KMS-11 (cell line): ENCODE data around the gene PTH1R.

Experiments
- H2AFZ ChIP-seq: fragments of 200-600 bp; sonication (generic); 2 replicates; pipeline ENCODE4 v1.6.1; 2016; ENCODE audit warnings: antibody characterized with exemption, mixed run types, low read depth
- H3K27ac ChIP-seq: fragments of 200-600 bp; sonication (generic); 2 replicates; pipeline ENCODE4 v1.6.1; 2016; ENCODE audit warnings: mild to moderate bottlenecking, mixed run types
- H3K27me3 ChIP-seq: fragments of 200-600 bp; sonication (generic); 2 replicates; pipeline ENCODE4 v1.6.1; 2017; ENCODE audit warnings: mild to moderate bottlenecking, low read depth, mixed run types, moderate library complexity; ENCODE audit not compliant: insufficient read depth
- H3K36me3 ChIP-seq: fragments of 200-600 bp; sonication (generic); 2 replicates; pipeline ENCODE4 v1.6.1; 2017; ENCODE audit warnings: mild to moderate bottlenecking, mixed run types; ENCODE audit not compliant: insufficient read depth
- H3K4me1 ChIP-seq: fragments of 200-600 bp; sonication (generic); 2 replicates; pipeline ENCODE4 v1.6.1; 2016; ENCODE audit warnings: mild to moderate bottlenecking, low read depth, mixed run types; ENCODE audit not compliant: poor library complexity, severe bottlenecking
- H3K4me2 ChIP-seq: fragments of 200-600 bp; sonication (generic); 2 replicates; pipeline ENCODE4 v1.7.0; 2016; ENCODE audit warnings: mild to moderate bottlenecking, mixed run types
- H3K4me3 ChIP-seq: fragments of 200-600 bp; sonication (generic); IDR thresholded peaks from 2 replicates; pipeline ENCODE4 v1.6.1; 2017; ENCODE audit warnings: low read depth, low read length, mixed read lengths; ENCODE audit not compliant: insufficient read depth
- H3K79me2 ChIP-seq: fragments of 200-600 bp; sonication (generic); 2 replicates; pipeline ENCODE4 v1.6.1; 2016; ENCODE audit warnings: low read depth, mixed run types; ENCODE audit not compliant: insufficient read depth
- H3K9ac ChIP-seq: fragments of 200-600 bp; sonication (generic); 2 replicates; pipeline ENCODE4 v1.6.1; 2016; ENCODE audit warnings: mild to moderate bottlenecking, mixed run types
- H4K20me1 ChIP-seq: fragments of 200-600 bp; sonication (generic); 2 replicates; pipeline ENCODE4 v1.6.1; 2016; ENCODE audit warnings: mild to moderate bottlenecking, mixed run types; ENCODE audit not compliant: insufficient read depth
- CTCF ChIP-seq: fragments of 200-600 bp; sonication (generic); conservative IDR thresholded peaks from 2 replicates; pipeline ENCODE4 v1.6.1; 2017; ENCODE audit warnings: low read depth, mild to moderate bottlenecking, antibody characterized with exemption, low read length, moderate library complexity, mixed read lengths

The PTH1R gene

GRCh38 chr3:46877406-46878125 is at the start of gene PTH1R:
PTH1R (plus strand) TSS chr3:46877721; CDS start chr3:46883560, 5,839 bp downstream.
- H3K4me3 ChIP-seq, result no peak within 1 kb of the TSS
- TF ChIP-seq CTCF, result no peak
- H3K36me3 ChIP-seq, result no peaks in the 10 kb centered on the region
- H3K4me1 ChIP-seq, result no peaks in the 10 kb centered on the region
- H3K4me2 ChIP-seq, result no peak within 1 kb of the TSS
- H2AFZ ChIP-seq, result no peak within 1 kb of the TSS
- no peaks in the 10 kb centered on the region for H4K20me1 ChIP-seq
- H3K79me2 ChIP-seq, result no peaks in the 10 kb centered on the region
- no peak within 1 kb of the TSS for H3K27ac ChIP-seq
- H3K9ac ChIP-seq, result no peak within 1 kb of the TSS
- H3K27me3 ChIP-seq, result no peaks in the 10 kb centered on the region

- H3K27ac ChIP-seq, result no peak overlapping the region
- no peaks in the 10 kb centered on the region for H4K20me1 ChIP-seq
- H3K36me3 ChIP-seq, result no peaks in the 10 kb centered on the region
- no peaks in the 10 kb centered on the region for H3K27me3 ChIP-seq
- no peak overlapping the region for H3K4me3 ChIP-seq
- no peak overlapping the region for H3K9ac ChIP-seq
- TF ChIP-seq CTCF, result no peak
- no peaks in the 10 kb centered on the region for H3K79me2 ChIP-seq
- H3K4me1 ChIP-seq, result no peaks in the 10 kb centered on the region
- H3K4me2 ChIP-seq, result no peak overlapping the region
- no peak overlapping the region for H2AFZ ChIP-seq
Measured at GRCh38 chr3:46829699-46830208, 47.8 kb upstream of the PTH1R start.

GRCh38 chr3:46830801-46831200 is 46.7 kb upstream of the PTH1R start:
- Histone ChIP-seq H3K4me3 (no peak overlapping the region), H4K20me1 (no peaks in the 10 kb centered on the region), H3K9ac (no peak overlapping the region), H3K79me2 (no peaks in the 10 kb centered on the region), H2AFZ (no peak overlapping the region), H3K36me3 (no peaks in the 10 kb centered on the region), H3K4me1 (no peaks in the 10 kb centered on the region), H3K4me2 (no peak overlapping the region), H3K27me3 (no peaks in the 10 kb centered on the region), H3K27ac (no peak overlapping the region)
- TF ChIP-seq CTCF, result no peak

GRCh38 chr3:46831316-46831715 is 46.2 kb upstream of the PTH1R start:
- H3K36me3 ChIP-seq, result no peaks in the 10 kb centered on the region
- TF ChIP-seq CTCF, result no peak
- H3K4me1 ChIP-seq, result no peaks in the 10 kb centered on the region

More at GRCh38 chr3:46831316-46831715, 46.2 kb upstream of the PTH1R start:
- Histone ChIP-seq H3K4me3 (no peak overlapping the region), H2AFZ (no peak overlapping the region), H3K27me3 (no peaks in the 10 kb centered on the region), H3K9ac (no peak overlapping the region), H3K4me2 (no peak overlapping the region), H3K27ac (no peak overlapping the region), H3K79me2 (no peaks in the 10 kb centered on the region), H4K20me1 (no peaks in the 10 kb centered on the region)
